NT2/D1 (cell line): Measurements from ENCODE around the gene VPREB3.

Source experiments
- SUZ12 ChIP-seq: IDR thresholded peaks from 2 replicates; pipeline ENCODE4 v1.6.1; 2011; ENCODE audit not compliant: insufficient read length, insufficient read depth; ENCODE audit errors: extremely low read depth
- YY1 ChIP-seq: IDR thresholded peaks from 2 replicates; pipeline ENCODE4 v1.6.1; 2011; ENCODE audit not compliant: insufficient read length, insufficient read depth
- ZNF274 ChIP-seq: IDR thresholded peaks from 2 replicates; pipeline ENCODE4 v1.6.1; 2011; ENCODE audit warnings: mild to moderate bottlenecking, low read depth, low read length

- TF ChIP-seq ZNF274 (no peak), YY1 (no peak), SUZ12 (no peak)
These were observed 8.4 kb downstream of the VPREB3 start for GRCh38 chr22:23745791-23746190.
